ENCODE data around the gene DTX2.

- TF ChIP-seq CTCF (IDR thresholded peaks at IDR 0.05) (no peak), POLR2A (IDR thresholded peaks at IDR 0.05) (no peak)
These were observed 30.7 kb upstream of the DTX2 start for GRCh38 chr7:76430836-76431235.

Measured in right lobe of liver (tissue), 4 donors.